GM11168 (cell line): Measurements from ENCODE around the gene ZNF609.

Experiments
- in situ Hi-C: fragments of 300-500 bp; cut with MboI; formaldehyde crosslinking; loops from one replicate; pipeline ENCODE4 v1.12.0; 2022; ENCODE audit warnings: low sequenced_read_pairs; ENCODE audit not compliant: unreplicated experiment

Gene ZNF609

DNA sequence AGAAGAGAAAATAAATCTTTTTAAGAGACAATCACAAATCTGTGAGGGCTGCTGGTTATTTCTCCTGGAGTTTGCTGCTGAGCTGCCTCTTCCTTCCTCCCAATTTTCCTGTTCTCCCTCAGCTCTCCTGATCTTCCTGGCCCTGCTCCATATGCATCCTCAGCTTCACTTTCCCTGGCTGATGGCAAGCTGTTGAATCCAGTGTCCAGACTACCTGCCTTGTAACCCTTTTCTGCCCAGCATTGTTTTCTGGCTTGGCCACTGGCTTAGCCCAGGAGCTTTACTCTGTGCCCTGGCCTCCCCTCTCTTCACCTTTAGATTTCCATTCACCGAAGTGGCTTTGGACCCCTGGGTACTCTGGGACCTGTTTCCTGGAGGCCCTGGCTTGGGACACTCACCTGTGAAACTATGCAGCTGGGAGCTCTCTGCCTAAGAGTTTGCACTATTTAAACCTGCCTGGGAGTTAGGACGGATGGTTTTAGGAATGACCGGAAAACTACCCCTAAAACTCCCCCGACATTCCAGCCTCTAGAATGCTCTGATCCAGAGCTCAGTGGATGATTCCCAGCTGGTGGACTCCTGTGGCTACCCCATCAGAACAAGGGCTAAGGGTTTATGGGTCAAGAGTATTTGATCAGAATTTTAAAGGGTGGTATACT, 225.0 kb downstream of the ZNF609 start:
- in situ Hi-C loops, result no loop called here

GRCh38 chr15:64686130-64686735, 225.9 kb downstream of the ZNF609 start:
- in situ Hi-C loops, result no loop called here

- in situ Hi-C loops, result no loop called here
These were observed 226.8 kb downstream of the ZNF609 start for GRCh38 chr15:64687172-64687571.

DNA sequence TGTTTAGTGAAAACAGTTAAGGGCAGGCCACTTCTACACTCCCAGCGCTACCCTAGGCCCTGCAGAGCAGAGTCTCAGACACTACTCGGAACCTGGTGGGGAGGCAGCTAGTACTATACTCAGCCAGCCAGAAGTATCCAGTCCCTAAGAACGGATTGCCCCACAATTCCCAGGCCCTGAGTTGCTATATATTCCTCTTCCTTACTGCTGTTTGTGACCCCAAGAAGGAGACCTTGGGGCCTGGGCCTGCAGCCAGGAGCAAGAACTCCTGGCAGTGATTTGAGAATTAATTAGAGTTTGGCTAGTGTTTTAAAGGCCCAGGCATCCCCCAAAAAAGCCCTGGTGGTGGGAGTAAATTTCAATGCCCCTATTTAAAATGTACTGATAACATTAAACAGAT, 227.3 kb downstream of the ZNF609 start:
- in situ Hi-C loops, result no loop called here

DNA sequence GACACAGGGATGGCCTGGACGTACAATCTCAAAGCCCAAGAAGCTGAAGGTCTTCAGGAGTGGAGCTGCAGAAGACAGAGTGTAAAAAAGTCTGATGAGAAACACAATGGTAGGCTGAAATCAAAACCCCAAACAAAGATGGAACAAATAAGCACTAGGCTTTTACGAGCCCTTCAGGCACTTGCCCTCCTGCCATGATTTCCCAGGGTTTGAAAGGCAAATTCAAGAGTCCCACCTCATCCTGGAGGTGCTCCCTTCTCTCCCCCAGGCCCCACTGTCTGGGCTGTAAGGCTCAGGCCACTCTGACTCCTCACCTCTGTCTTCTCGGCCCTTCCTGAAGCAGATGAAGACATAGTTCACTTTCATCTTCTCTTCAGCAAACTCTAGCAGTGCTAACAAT, 228.4 kb downstream of the ZNF609 start:
- in situ Hi-C loops, result no loop called here

GRCh38 chr15:64690008-64690407, 229.6 kb downstream of the ZNF609 start:
- in situ Hi-C loops, result no loop called here

GRCh38 chr15:64690578-64691296, 230.4 kb downstream of the ZNF609 start:
- in situ Hi-C loops, result no loop called here

DNA sequence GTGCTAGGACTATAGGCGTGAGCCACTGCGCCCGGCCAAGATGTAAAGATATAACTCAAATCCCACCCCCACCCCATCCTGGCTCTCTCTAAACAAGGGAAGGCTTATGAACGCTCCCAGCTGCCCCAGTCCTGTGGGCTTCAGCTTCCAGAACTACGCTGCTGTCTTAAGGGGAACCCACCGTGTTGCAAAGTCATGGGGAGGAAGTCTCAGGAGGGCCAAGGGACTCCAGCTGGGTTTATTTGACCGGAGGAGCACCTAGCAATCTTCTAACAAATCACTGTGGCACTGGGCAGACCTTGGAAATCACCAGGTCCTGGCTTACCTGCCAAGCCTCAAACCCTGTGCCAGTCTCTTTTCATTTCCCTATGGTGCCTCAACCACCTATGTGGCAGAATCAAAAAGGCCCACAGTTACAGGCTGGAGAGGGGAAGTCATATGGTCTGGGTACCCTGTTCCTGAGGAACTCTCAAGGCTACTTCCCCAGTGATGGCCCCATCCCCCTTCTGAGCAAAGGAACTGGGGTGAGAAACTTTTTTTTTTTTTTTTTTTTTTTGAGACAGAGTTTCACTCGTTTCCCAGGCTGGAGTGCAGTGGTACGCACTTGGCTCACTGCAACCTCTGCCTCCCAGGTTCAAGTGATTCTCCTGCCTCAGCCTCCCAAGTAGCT, 231.7 kb downstream of the ZNF609 start:
- in situ Hi-C loops, result no loop called here

DNA sequence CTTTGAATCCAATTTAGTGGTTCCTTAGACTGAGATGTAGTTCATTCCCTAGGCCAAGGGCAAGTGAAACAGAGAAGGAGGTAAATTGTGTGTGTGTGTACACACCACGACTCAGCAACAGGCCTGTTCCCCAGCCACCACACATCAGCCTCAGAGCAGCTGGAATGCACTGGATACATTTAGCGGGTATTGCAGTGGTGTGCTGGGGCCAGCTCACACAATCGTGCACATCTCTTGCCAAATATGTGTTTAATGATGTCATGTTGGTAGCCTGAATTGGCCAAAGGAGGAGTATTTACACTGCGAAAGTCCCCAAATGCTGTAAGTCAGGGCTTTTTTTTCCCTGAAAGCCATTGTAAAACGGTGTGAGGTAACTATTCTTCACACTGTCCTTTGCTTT, 232.8 kb downstream of the ZNF609 start:
- in situ Hi-C loops, result no loop called here

DNA sequence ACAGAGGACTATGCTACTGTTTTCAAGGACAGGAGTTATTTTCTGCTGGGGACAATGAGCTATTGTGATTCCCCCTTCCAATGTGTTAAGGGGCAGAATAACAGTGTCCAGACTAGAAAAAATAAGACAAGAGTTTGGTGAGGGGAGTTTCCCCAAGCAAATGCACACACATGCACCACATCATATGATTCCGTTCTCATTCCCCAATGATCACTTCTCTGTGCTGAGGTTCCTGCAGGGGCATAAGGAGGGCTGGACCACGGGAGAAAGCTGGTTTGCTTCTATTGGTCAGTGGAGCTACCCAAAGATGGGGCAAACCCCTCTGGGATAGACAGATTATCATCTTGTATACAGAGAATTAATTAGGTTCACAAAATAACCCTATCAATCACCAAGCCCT, 234.4 kb downstream of the ZNF609 start:
- in situ Hi-C loops, result no loop called here

DNA sequence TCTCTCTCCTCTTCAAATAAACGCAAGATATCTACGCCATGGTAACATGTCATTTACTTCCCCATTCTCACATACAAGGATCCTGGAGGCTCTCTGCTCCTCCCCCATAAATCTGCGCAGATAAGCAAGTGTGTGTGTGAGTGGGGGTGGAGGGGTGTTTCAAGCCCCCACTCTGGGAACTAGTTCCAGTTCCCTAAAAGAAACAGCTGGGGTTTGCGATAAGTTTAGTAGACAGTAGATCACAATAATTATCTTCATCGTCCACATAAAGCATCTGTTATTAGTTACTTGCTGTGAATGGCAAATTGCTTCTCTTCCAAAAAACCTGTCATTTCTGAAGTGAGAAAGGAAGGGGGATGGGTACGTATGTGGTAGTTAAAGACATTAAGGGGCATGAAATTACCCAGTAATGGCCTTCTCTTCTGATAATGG, 235.2 kb downstream of the ZNF609 start:
- in situ Hi-C loops, result no loop called here

- in situ Hi-C loops, result no loop called here
These were observed 236.1 kb downstream of the ZNF609 start for GRCh38 chr15:64696481-64696880.

DNA sequence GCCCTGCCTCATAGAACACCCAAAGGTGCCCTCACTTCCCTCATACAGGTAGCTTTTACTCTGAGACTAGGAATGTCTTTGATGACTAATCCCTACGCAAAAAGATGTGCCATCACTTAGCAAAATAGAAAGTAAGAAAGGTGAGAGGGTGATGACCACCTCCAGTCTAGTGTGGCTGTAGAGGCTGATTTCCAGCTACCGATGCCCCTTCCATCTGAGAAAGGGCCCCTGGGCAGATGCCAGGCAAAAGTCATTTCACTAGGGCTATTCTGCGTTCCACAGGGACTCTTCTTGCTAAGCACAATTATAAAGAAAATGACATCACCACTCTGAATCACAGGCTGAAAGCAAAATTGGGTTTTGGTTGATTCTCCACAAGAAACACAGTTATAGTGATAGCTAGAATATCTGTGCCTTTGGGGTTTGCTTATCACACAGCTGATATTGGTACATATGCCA, 237.6 kb downstream of the ZNF609 start:
- in situ Hi-C loops, result no loop called here

GRCh38 chr15:64698823-64699222, 238.4 kb downstream of the ZNF609 start:
- in situ Hi-C loops, result no loop called here

DNA sequence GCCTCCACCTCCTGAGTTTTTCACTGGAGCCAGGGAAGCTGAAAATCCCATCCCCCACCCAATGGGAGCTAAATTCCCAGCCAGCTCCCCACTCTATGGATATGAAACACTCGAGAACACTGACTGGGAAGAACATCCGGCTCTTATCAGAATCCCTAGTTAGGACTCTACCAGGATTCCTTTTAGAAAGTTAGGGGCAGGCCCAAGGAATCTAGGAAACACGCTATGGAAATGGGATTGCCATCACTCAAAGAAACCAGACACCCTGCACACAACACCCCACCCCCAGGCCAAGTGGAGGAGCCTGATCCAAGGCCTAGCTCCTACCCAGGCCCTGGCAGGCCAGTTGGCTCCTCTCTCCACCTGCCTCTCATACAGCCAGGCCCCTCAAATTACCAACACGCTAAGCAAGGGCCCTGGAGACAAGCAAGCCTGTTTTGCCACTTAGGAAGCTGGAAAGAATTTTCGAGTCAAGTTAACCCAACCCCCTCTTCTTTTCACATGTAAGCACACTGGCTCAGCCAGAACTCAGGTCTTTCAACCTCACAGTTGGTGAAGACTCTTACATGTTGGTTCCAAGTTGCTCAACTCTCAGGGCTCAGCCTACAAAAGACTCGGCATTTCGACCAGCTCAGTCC, 239.5 kb downstream of the ZNF609 start:
- in situ Hi-C loops, result no loop called here

GRCh38 chr15:64701051-64701450, 240.7 kb downstream of the ZNF609 start:
- in situ Hi-C loops, result no loop called here

GRCh38 chr15:64701482-64702184, 241.3 kb downstream of the ZNF609 start:
- in situ Hi-C loops, result no loop called here

GRCh38 chr15:64702816-64703631, 242.6 kb downstream of the ZNF609 start:
- in situ Hi-C loops, result no loop called here

DNA sequence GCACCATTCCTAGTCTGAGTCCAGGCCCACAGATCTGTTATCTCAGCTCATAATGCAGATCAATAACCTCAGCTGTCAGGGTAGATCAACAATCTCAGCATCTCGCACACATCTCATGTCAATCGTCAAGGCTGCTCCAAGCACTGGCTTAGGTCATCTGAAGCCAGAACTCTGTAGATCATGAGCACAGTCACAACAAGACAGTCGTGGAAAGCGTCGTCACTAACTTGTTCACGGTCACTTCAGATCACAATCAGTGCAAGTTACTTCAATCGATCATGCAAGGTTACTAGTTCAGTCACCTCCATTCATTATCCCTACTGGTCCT, 243.2 kb downstream of the ZNF609 start:
- in situ Hi-C loops, result no loop called here
